GM23248 (cell line): ENCODE measurements around the gene PROK1. TPM values are rescaled to one million over a fixed set of nuclear protein-coding genes. Genes with fewer than 3 reads are reported as not detected.
A peak's percentile ranks its signal among the peaks of the same experiment; 100 is the strongest.

Experiments used
- DNase-seq: peaks from one replicate; pipeline ENCODE4 v3.0.0-alpha.2; 2015
- H2AFZ ChIP-seq: fragments of 200-600 bp; sonication (generic); 2 replicates; pipeline ENCODE4 v1.6.1; 2016; ENCODE audit warnings: antibody characterized with exemption
- H3F3A ChIP-seq: fragments of 200-600 bp; sonication (generic); 2 replicates; pipeline ENCODE4 v1.6.1; 2016; ENCODE audit warnings: mild to moderate bottlenecking, antibody characterized with exemption, mixed run types; ENCODE audit not compliant: insufficient read depth
- H3K27ac ChIP-seq: fragments of 200-600 bp; sonication (generic); 2 replicates; pipeline ENCODE4 v1.5.1; 2016; ENCODE audit warnings: mild to moderate bottlenecking
- H3K27me3 ChIP-seq: fragments of 200-600 bp; sonication (generic); replicated peaks from 2 replicates; pipeline ENCODE4 v1.6.1; 2016; ENCODE audit warnings: mild to moderate bottlenecking; ENCODE audit not compliant: insufficient read depth
- H3K36me3 ChIP-seq: fragments of 200-600 bp; sonication (generic); 2 replicates; pipeline ENCODE4 v1.6.1; 2016; ENCODE audit warnings: low read depth, mild to moderate bottlenecking
- H3K4me1 ChIP-seq: fragments of 200-600 bp; sonication (generic); 2 replicates; pipeline ENCODE4 v1.6.1; 2016; ENCODE audit warnings: mild to moderate bottlenecking; ENCODE audit not compliant: insufficient read depth
- H3K4me2 ChIP-seq: fragments of 200-600 bp; sonication (generic); one replicate; pipeline ENCODE4 v1.6.1; 2016; ENCODE audit warnings: mild to moderate bottlenecking; ENCODE audit not compliant: unreplicated experiment
- H3K4me3 ChIP-seq: fragments of 200-600 bp; sonication (generic); 2 replicates; pipeline ENCODE4 v1.5.1; 2016; ENCODE audit warnings: mild to moderate bottlenecking
- H3K79me2 ChIP-seq: fragments of 200-600 bp; sonication (generic); 2 replicates; pipeline ENCODE4 v1.6.1; 2016; ENCODE audit warnings: mild to moderate bottlenecking; ENCODE audit not compliant: insufficient read depth
- H3K9ac ChIP-seq: fragments of 200-600 bp; sonication (generic); 2 replicates; pipeline ENCODE4 v1.6.1; 2016; ENCODE audit warnings: mild to moderate bottlenecking
- H3K9me2 ChIP-seq: fragments of 200-600 bp; sonication (generic); 2 replicates; pipeline ENCODE4 v1.6.1; 2016; ENCODE audit warnings: mixed run types, mild to moderate bottlenecking, moderate library complexity; ENCODE audit not compliant: insufficient read depth
- H3K9me3 ChIP-seq: fragments of 200-600 bp; sonication (generic); one replicate; pipeline ENCODE4 v1.6.1; 2017; ENCODE audit warnings: low read depth
- H4K20me1 ChIP-seq: fragments of 200-600 bp; sonication (generic); 2 replicates; pipeline ENCODE4 v1.6.0; 2016; ENCODE audit not compliant: insufficient read depth
- EZH2 ChIP-seq: fragments of 200-600 bp; sonication (generic); IDR thresholded peaks from 2 replicates; pipeline ENCODE4 v1.6.1; 2018; ENCODE audit warnings: antibody characterized with exemption, mild to moderate bottlenecking; ENCODE audit not compliant: insufficient read depth, poor library complexity, severe bottlenecking
- EZH2phosphoT487 ChIP-seq: fragments of 200-600 bp; sonication (generic); IDR thresholded peaks from 2 replicates; pipeline ENCODE4 v1.6.1; 2018; ENCODE audit warnings: antibody characterized with exemption, moderate library complexity, mild to moderate bottlenecking, low read depth; ENCODE audit not compliant: insufficient read depth
- WGBS, 2 experiments: methylation state at CpG; one replicate each; pipeline ENCODE4 v1.1.6; 2015 to 2017; ENCODE audit warnings: low lambda C conversion rate in 2 of 2, low coverage in 1 of 2; ENCODE audit errors: missing lambda C conversion rate in 2 of 2; 5-methylcytosine and 5-hydroxymethylcytosine counted together
- in situ Hi-C: fragments of 300-500 bp; cut with MboI; formaldehyde crosslinking; loops from 2 replicates; pipeline ENCODE4 v1.15.0; 2020
- polyA plus RNA-seq: library from polyadenylated mRNA; unstranded; fragments of >200 nt; fragmentation: Nextera tagmentation; extraction: Ambion mirVana; gene quantifications from 2 replicates; pipeline ENCODE4 v1.2.1, GENCODE V29; 2016
- total RNA-seq: library from RNA; depleted of rRNA; stranded (reverse); fragments of >200 nt; shearing (Covaris generic); gene quantifications from 2 replicates; pipeline ENCODE4 v1.2.3, GENCODE V29; 2014

Gene PROK1
- total and polyA plus RNA-seq, 2 experiments from 2014 or later, result not detected

DNA sequence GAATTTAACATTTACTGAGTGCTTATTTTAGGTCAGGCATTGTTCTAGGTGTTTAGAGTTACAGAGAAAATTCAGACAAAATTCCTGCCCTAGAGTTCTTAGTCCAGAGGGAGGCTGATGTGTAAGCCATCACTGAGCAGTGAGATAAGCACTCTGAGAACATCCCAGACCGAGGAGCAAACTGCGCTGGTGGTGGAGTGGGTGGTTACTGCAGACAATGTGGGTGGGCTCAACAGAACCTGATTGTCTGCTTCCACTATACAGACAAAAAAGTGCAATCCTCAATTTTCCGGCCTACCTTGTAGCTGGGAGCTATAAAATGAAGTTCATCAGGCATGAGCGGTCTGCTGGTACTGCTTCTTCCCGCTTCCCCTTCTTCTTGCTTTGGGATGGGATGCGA, 23.5 kb downstream of the PROK1 start:
- TF ChIP-seq EZH2, result no peak
- TF ChIP-seq EZH2phosphoT487, result no peak
- Histone ChIP-seq H3K36me3 (no peaks in the 10 kb centered on the region), H3K79me2 (no peaks in the 10 kb centered on the region), H3K4me2 (no peak overlapping the region), H3K27ac (no peak overlapping the region), H3F3A (no peaks in the 10 kb centered on the region), H3K9me2 (no peaks in the 10 kb centered on the region), H3K27me3 (no peaks in the 10 kb centered on the region), H2AFZ (no peak overlapping the region), H3K9me3 (no peaks in the 10 kb centered on the region), H3K9ac (no peak overlapping the region), H3K4me3 (no peak overlapping the region), H4K20me1 (no peaks in the 10 kb centered on the region), H3K4me1 (peaks cover 12% of the 10 kb centered on the region)
- 92 to 94% methylated on average over 6 of the region's 6 CpGs for WGBS, 2 experiments
- in situ Hi-C loops, result no loop called here
- DNase-seq, result no peak

DNA sequence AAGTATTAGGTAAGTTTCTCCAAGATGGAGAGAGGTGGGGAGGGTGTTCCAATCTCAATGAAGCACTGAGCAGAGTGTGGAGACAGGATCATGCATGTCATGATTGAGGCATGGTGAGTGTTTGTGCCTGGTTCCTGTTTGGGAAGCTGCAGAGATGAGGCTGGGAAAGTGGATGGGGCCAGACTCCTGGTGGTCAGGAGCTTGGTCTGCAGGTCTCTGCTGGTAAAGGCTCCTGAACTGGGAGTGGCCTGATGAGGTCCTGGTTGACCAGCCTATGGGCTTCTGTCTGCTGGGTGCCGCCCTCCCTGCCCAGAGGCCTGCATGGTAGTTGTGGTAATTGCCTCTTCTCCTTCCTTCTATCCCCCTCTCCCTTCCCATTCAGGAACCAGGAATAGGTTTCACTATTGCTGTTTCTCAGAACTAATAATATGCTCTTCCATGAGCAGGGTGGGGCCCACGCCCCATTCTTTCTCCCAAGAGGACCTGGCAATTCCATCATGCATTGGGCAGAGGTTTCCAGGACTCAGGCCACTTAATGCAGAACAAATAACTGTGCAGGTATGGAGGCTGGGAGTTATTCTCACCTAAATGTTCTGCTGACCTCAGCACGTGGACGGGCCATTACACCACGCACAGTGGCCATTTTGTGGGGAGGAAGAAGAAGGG, 24.5 kb downstream of the PROK1 start:
- peaks cover 12% of the 10 kb centered on the region for H3K4me1 ChIP-seq

DNA sequence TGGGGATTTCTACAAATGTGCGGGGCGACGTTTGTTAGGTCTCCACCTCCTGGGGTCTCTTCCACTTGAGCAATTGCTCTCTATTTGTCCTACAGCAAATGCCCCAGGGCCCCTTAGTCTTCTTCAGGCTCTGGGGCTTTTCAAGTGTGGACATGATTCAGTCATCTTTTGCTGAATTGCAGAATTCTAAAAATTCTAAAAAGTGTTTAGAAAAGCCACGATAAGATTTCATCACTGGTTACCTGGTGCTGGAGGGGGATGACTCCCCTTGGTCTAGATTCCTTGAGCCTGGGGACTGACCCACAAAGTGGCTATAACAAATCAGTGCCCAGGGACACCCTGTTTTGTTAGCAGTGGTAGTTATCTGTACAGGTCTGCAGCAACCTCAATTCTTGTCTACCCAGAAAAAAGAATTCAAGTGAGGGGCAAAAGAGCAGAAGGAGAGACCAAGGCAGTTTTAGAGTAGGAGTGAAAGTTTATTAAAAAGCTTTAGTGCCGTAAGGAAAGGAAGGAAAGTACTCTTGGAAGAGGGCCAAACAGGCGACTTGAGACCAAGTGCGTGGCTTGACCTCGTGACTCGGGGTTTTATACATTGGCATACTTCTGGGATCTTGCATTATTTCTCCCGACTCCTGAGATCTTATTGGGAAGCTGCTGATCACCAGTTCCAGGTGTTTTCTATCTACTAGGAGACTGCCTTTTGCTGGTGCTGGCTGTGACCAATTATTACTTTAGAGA, 25.2 kb downstream of the PROK1 start:
- Histone ChIP-seq H2AFZ (no peak overlapping the region), H3K9me2 (no peaks in the 10 kb centered on the region), H3K36me3 (no peaks in the 10 kb centered on the region), H3K9me3 (no peaks in the 10 kb centered on the region), H3K27ac (no peak overlapping the region), H3K79me2 (no peaks in the 10 kb centered on the region), H3K27me3 (no peaks in the 10 kb centered on the region), H3F3A (no peaks in the 10 kb centered on the region), H4K20me1 (no peaks in the 10 kb centered on the region), H3K9ac (no peak overlapping the region), H3K4me3 (no peak overlapping the region), H3K4me1 (peaks cover 12% of the 10 kb centered on the region), H3K4me2 (no peak overlapping the region)
- TF ChIP-seq EZH2phosphoT487, result no peak
- no peak for TF ChIP-seq EZH2
- in situ Hi-C loops, result no loop called here
- 65 to 68% methylated on average over 10 of the region's 10 CpGs for WGBS, 2 experiments
- no peak for DNase-seq

More for the DNA sequence above, 24.5 kb downstream of the PROK1 start:
- no peak for DNase-seq
- H3K4me2 ChIP-seq, result no peak overlapping the region
- H3K27ac ChIP-seq, result no peak overlapping the region
- in situ Hi-C loops, result no loop called here
- H3F3A ChIP-seq, result no peaks in the 10 kb centered on the region
- no peaks in the 10 kb centered on the region for H4K20me1 ChIP-seq
- H2AFZ ChIP-seq, result no peak overlapping the region
- 96 to 99% methylated on average over 5 of the region's 5 CpGs for WGBS, 2 experiments
- no peak for TF ChIP-seq EZH2phosphoT487
- H3K36me3 ChIP-seq, result no peaks in the 10 kb centered on the region
- no peak overlapping the region for H3K9ac ChIP-seq
- H3K4me3 ChIP-seq, result no peak overlapping the region
- no peaks in the 10 kb centered on the region for H3K79me2 ChIP-seq
- no peaks in the 10 kb centered on the region for H3K27me3 ChIP-seq
- H3K9me2 ChIP-seq, result no peaks in the 10 kb centered on the region
- no peaks in the 10 kb centered on the region for H3K9me3 ChIP-seq

DNA sequence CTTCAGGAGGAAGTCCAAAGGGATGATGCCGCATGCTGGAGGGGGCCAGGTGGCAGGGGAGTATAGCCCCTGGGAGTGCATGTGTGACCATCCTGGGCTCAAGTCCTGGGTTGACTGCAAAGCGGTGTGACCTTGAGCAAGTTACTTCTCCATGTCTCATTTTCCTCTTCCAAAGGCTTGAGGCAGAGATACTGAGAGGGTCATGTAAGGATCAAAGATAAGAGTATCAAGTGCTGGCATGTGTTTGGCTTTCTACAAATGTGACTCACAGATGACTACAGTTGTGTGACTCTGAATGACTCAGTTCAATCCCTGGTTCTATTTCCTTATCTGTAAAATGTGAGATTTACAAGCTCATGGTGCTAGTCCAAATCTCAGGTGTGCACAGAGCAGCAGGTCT, 26.1 kb downstream of the PROK1 start:
- WGBS, 2 experiments, result 92 to 97% methylated on average over 2 of the region's 2 CpGs
- Histone ChIP-seq H3K9ac (no peak overlapping the region), H3K27ac (no peak overlapping the region), H3K27me3 (0 out of 2 replicates have a peak, but pooled peaks cover 3% of the 10 kb centered on the region), H3K4me2 (no peak overlapping the region), H4K20me1 (no peaks in the 10 kb centered on the region), H2AFZ (no peak overlapping the region), H3K79me2 (no peaks in the 10 kb centered on the region), H3K4me3 (no peak overlapping the region), H3K9me3 (no peaks in the 10 kb centered on the region), H3K9me2 (no peaks in the 10 kb centered on the region), H3K36me3 (no peaks in the 10 kb centered on the region), H3F3A (no peaks in the 10 kb centered on the region; the same call in 1 of the 2 replicates), H3K4me1 (peaks cover 13% of the 10 kb centered on the region)
- in situ Hi-C loops, result no loop called here
- TF ChIP-seq EZH2phosphoT487 (no peak), EZH2 (no peak)
- peak; percentile 86 for DNase-seq
